ENCODE measurements around the gene GPR87. TPM values are rescaled to one million over a fixed set of nuclear protein-coding genes. Genes with fewer than 3 reads are reported as not detected.

The GPR87 gene
- total RNA-seq, 1 experiment from 2014 or later: 13.3 TPM

DNA sequence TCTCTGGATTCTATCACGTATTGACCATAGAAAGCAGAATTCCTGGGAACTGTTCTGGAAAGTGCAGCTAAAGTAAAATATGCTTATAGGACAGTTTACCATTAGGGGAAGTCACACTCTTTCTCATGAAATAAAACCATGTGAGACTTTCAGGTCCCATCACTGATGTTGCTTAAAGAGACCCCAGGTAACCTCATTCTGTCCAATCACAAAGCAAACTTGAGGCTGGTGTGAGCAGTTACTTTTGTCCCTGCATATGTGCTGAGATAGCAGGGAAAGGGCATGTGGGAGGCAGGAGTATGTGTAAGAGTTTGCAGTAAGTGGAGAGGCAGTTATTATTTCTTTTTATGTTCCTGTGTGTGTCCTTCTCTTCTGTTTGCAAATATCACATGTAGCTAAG is 16.1 kb downstream of the GPR87 start:
- Histone ChIP-seq H3K79me2 (ENCODE audit: low read length) (peaks cover 34% of the 10 kb centered on the region), H3K9ac (ENCODE audit: low read length) (no peak overlapping the region), H3F3A (ENCODE audit: low read length, unreplicated experiment) (peaks cover 5% of the 10 kb centered on the region), H3K9me3 (ENCODE audit: low read length) (no peaks in the 10 kb centered on the region), H3K4me3 (ENCODE audit: low read length) (no peak overlapping the region), H3K9me2 (replicated peaks; ENCODE audit: low read length) (no peaks in the 10 kb centered on the region), H3K4me2 (ENCODE audit: low read length) (no peak overlapping the region), H3K4me1 (ENCODE audit: insufficient read depth, low read length) (peaks cover 40% of the 10 kb centered on the region), H3K27me3 (ENCODE audit: low read length) (no peaks in the 10 kb centered on the region), H2AFZ (ENCODE audit: low read length) (no peak overlapping the region), H3K27ac (ENCODE audit: low read length) (no peak overlapping the region), H4K20me1 (ENCODE audit: low read length) (no peaks in the 10 kb centered on the region), H3K36me3 (ENCODE audit: low read depth, low read length) (peaks cover 16% of the 10 kb centered on the region)
- ChIA-PET CTCF (no interaction called here), POLR2A (ENCODE audit: unreplicated experiment) (no interaction called here)
- intact Hi-C loops (cut with micrococcal nuclease): no loop called here
- DNase-seq (no peak), ATAC-seq (no peak)
- TF ChIP-seq EZH2phosphoT487 (IDR thresholded peaks at IDR 0.05; ENCODE audit: borderline replicate concordance, low read length): no peak
- TF ChIP-seq, protein P1, sequence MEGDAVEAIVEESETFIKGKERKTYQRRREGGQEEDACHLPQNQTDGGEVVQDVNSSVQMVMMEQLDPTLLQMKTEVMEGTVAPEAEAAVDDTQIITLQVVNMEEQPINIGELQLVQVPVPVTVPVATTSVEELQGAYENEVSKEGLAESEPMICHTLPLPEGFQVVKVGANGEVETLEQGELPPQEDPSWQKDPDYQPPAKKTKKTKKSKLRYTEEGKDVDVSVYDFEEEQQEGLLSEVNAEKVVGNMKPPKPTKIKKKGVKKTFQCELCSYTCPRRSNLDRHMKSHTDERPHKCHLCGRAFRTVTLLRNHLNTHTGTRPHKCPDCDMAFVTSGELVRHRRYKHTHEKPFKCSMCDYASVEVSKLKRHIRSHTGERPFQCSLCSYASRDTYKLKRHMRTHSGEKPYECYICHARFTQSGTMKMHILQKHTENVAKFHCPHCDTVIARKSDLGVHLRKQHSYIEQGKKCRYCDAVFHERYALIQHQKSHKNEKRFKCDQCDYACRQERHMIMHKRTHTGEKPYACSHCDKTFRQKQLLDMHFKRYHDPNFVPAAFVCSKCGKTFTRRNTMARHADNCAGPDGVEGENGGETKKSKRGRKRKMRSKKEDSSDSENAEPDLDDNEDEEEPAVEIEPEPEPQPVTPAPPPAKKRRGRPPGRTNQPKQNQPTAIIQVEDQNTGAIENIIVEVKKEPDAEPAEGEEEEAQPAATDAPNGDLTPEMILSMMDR (conservative IDR thresholded peaks at IDR 0.05; ENCODE audit: low read depth, low read length): no peak
- TF ChIP-seq EZH2 (IDR thresholded peaks at IDR 0.05; ENCODE audit: low read length, unreplicated experiment): no peak
- BruUV-seq (replicated peaks): no TSS peak

DNA sequence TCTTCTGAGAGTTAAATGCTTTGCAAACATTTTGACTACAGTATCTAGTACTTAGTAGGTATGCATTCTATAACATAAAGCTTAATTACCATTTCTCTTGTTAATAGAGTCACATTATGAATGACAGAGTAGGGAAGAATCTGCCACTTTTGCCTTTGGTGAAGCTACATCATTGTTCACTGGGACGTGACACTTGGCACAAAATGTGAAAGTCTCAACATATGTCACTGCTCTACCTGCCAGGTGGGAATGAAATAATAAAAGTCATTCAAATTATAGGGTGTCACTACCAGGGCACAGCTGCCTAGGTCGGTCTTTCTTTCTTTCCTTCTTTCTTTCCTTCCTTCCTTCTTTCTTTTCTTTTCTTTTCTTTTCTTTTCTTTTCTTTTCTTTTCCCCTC is 17.6 kb downstream of the GPR87 start:
- no peaks in the 10 kb centered on the region for H3F3A ChIP-seq (ENCODE audit: low read length, unreplicated experiment)
- DNase-seq (no peak), ATAC-seq (no peak)
- POLR2A ChIA-PET (ENCODE audit: unreplicated experiment): interaction anchor here (0.7 kb wide), 1 partner anchor 25 kb away, joined by 4 read pairs; no protein-coding TSS in a partner anchor
- no peak overlapping the region for H3K27ac ChIP-seq (ENCODE audit: low read length)
- TF ChIP-seq EZH2phosphoT487 (IDR thresholded peaks at IDR 0.05; ENCODE audit: borderline replicate concordance, low read length): no peak
- TF ChIP-seq, protein P1 (conservative IDR thresholded peaks at IDR 0.05; ENCODE audit: low read depth, low read length): no peak
- no peak for TF ChIP-seq EZH2 (IDR thresholded peaks at IDR 0.05; ENCODE audit: low read length, unreplicated experiment)
- no peaks in the 10 kb centered on the region for H3K9me3 ChIP-seq (ENCODE audit: low read length)
- no peaks in the 10 kb centered on the region for H3K9me2 ChIP-seq (replicated peaks; ENCODE audit: low read length)
- H3K36me3 ChIP-seq (ENCODE audit: low read depth, low read length): peaks cover 25% of the 10 kb centered on the region
- no peak overlapping the region for H3K9ac ChIP-seq (ENCODE audit: low read length)
- intact Hi-C loops (cut with micrococcal nuclease): no loop called here
- H3K4me3 ChIP-seq (ENCODE audit: low read length): no peak overlapping the region
- H3K4me2 ChIP-seq (ENCODE audit: low read length): no peak overlapping the region
- CTCF ChIA-PET: no interaction called here
- H2AFZ ChIP-seq (ENCODE audit: low read length): no peak overlapping the region
- peaks cover 34% of the 10 kb centered on the region for H3K79me2 ChIP-seq (ENCODE audit: low read length)
- peaks cover 30% of the 10 kb centered on the region for H3K4me1 ChIP-seq (ENCODE audit: insufficient read depth, low read length)
- no peaks in the 10 kb centered on the region for H4K20me1 ChIP-seq (ENCODE audit: low read length)
- no TSS peak for BruUV-seq (replicated peaks)
- H3K27me3 ChIP-seq (ENCODE audit: low read length): no peaks in the 10 kb centered on the region

DNA sequence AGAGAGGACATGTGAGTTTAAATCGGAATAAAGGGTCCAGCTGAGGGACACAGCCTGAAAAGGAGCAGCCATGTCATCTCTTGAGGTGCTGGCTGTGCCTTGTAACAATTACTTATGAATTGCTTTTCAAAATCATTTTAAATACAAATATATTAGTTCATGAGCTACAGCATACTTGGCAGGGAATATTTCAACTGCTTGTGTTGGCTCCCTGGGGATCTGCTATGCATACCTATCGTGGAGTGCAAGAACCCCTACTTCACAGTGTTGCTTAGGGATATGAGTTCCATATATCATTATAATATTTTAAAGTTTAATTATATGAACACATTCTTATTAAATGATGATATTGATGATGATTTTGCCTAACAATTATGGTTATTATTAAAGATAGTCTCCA is 19.2 kb downstream of the GPR87 start:
- BruUV-seq (replicated peaks): no TSS peak
- ATAC-seq: no peak
- Histone ChIP-seq H4K20me1 (ENCODE audit: low read length) (no peaks in the 10 kb centered on the region), H2AFZ (ENCODE audit: low read length) (no peak overlapping the region), H3K4me3 (ENCODE audit: low read length) (no peak overlapping the region), H3K79me2 (ENCODE audit: low read length) (peaks cover 19% of the 10 kb centered on the region), H3K4me2 (ENCODE audit: low read length) (no peak overlapping the region), H3K4me1 (ENCODE audit: insufficient read depth, low read length) (peaks cover 14% of the 10 kb centered on the region), H3K9ac (ENCODE audit: low read length) (no peak overlapping the region), H3K36me3 (ENCODE audit: low read depth, low read length) (peaks cover 25% of the 10 kb centered on the region), H3F3A (ENCODE audit: low read length, unreplicated experiment) (no peaks in the 10 kb centered on the region), H3K27me3 (ENCODE audit: low read length) (no peaks in the 10 kb centered on the region), H3K27ac (ENCODE audit: low read length) (no peak overlapping the region), H3K9me2 (replicated peaks; ENCODE audit: low read length) (no peaks in the 10 kb centered on the region), H3K9me3 (ENCODE audit: low read length) (no peaks in the 10 kb centered on the region)
- intact Hi-C loops (cut with micrococcal nuclease): no loop called here
- no peak for TF ChIP-seq EZH2phosphoT487 (IDR thresholded peaks at IDR 0.05; ENCODE audit: borderline replicate concordance, low read length)
- no peak for TF ChIP-seq EZH2 (IDR thresholded peaks at IDR 0.05; ENCODE audit: low read length, unreplicated experiment)
- TF ChIP-seq, protein P1 (conservative IDR thresholded peaks at IDR 0.05; ENCODE audit: low read depth, low read length): no peak
- ChIA-PET POLR2A (ENCODE audit: unreplicated experiment) (no interaction called here), CTCF (no interaction called here)
- no peak for DNase-seq
